Loucy (cell line): ENCODE results near the gene PWP2.
"Not testable (repeated sequence)": the region's sequence is repeated elsewhere in the genome, so short reads cannot be mapped to it uniquely, and the experiment has no call there.

Source experiments
- EZH2phosphoT487 ChIP-seq: fragments of 200-600 bp; IDR thresholded peaks from 2 replicates; pipeline ENCODE4 v1.6.1; 2018; ENCODE audit warnings: antibody characterized with exemption, mild to moderate bottlenecking, moderate library complexity, borderline replicate concordance
- TF ChIP-seq, protein P1 (sequence below): fragments of 200-600 bp; sonication (generic); conservative IDR thresholded peaks from 2 replicates; pipeline ENCODE4 v1.5.1; 2014; ENCODE audit warnings: mild to moderate bottlenecking, antibody characterized with exemption, low read length

GRCh38 chr21:44176127-44176526 is 68.9 kb downstream of the PWP2 start:
- TF ChIP-seq, protein P1, sequence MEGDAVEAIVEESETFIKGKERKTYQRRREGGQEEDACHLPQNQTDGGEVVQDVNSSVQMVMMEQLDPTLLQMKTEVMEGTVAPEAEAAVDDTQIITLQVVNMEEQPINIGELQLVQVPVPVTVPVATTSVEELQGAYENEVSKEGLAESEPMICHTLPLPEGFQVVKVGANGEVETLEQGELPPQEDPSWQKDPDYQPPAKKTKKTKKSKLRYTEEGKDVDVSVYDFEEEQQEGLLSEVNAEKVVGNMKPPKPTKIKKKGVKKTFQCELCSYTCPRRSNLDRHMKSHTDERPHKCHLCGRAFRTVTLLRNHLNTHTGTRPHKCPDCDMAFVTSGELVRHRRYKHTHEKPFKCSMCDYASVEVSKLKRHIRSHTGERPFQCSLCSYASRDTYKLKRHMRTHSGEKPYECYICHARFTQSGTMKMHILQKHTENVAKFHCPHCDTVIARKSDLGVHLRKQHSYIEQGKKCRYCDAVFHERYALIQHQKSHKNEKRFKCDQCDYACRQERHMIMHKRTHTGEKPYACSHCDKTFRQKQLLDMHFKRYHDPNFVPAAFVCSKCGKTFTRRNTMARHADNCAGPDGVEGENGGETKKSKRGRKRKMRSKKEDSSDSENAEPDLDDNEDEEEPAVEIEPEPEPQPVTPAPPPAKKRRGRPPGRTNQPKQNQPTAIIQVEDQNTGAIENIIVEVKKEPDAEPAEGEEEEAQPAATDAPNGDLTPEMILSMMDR: not testable (repeated sequence)
- not testable (repeated sequence) for TF ChIP-seq EZH2phosphoT487
